ENCODE measurements around the gene PCSK9.

GRCh38 chr1:55061000-55061705 is 21.8 kb downstream of the PCSK9 start:
- TF ChIP-seq CTCF (conservative IDR thresholded peaks at IDR 0.05; ENCODE audit: low read depth, low read length) (no peak), EZH2 (IDR thresholded peaks at IDR 0.05; ENCODE audit: borderline replicate concordance, low read depth, low read length, poor library complexity, severe bottlenecking) (no peak)

Measured in A673 (cell line).